Measurements from ENCODE around the gene RHOH. TPM values are rescaled to one million over a fixed set of nuclear protein-coding genes. Genes with fewer than 3 reads are reported as not detected.
"Not testable (repeated sequence)": the region's sequence is repeated elsewhere in the genome, so short reads cannot be mapped to it uniquely, and the experiment has no call there.

Gene RHOH
- total RNA-seq, 2 experiments from 2014 or later, result 38.2 to 83.2 TPM

DNA sequence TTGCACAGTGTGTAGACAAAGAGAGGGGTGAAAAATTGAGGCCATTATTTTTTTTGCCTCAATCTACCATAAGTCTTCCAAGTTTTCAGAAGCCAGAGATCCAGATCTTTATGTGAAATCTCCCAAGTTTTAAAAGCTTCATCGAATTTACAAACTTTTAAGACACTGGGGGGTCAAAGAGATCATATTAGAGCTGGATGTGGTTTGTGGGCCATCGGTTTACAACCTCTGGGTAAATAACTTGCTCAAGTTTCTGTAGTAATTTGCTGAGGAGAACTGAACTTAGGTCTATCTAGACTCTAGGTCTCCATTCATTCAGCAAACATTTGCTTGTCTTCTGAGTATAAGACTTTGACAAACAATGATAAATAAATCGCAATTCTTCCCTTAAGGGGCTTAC, 84.3 kb downstream of the RHOH start:
- Histone ChIP-seq H3K9me3 (ENCODE audit: low read length) (peaks cover 3% of the 10 kb centered on the region; the same call in 1 of the 2 replicates), H3K27ac (ENCODE audit: low read depth, low read length, poor library complexity, severe bottlenecking) (no peak overlapping the region), H3K4me3 (ENCODE audit: low read depth, low read length, poor library complexity, severe bottlenecking) (no peak overlapping the region), H3K4me1 (ENCODE audit: insufficient read depth, low read length, poor library complexity, severe bottlenecking) (peaks cover 14% of the 10 kb centered on the region), H3K4me2 (ENCODE audit: low read length) (no peak overlapping the region), H3K36me3 (ENCODE audit: insufficient read depth, low read length) (no peaks in the 10 kb centered on the region), H3K79me2 (ENCODE audit: insufficient read depth, low read depth, low read length) (no peaks in the 10 kb centered on the region), H4K20me1 (ENCODE audit: insufficient read depth, low read length) (no peaks in the 10 kb centered on the region), H2AFZ (ENCODE audit: low read length) (no peak overlapping the region), H3K9me2 (ENCODE audit: insufficient read depth, low read length) (no peaks in the 10 kb centered on the region)
- POLR2A ChIA-PET, result no interaction called here
- intact Hi-C loops (cut with micrococcal nuclease; ENCODE audit: unreplicated experiment), result no loop called here
- BruUV-seq (replicated peaks), result no TSS peak
- DNase-seq (ENCODE audit: low spot score), result no peak
- no peak for TF ChIP-seq EZH2phosphoT487 (IDR thresholded peaks at IDR 0.05; ENCODE audit: borderline replicate concordance, low read depth, low read length)
- TF ChIP-seq, protein P1, sequence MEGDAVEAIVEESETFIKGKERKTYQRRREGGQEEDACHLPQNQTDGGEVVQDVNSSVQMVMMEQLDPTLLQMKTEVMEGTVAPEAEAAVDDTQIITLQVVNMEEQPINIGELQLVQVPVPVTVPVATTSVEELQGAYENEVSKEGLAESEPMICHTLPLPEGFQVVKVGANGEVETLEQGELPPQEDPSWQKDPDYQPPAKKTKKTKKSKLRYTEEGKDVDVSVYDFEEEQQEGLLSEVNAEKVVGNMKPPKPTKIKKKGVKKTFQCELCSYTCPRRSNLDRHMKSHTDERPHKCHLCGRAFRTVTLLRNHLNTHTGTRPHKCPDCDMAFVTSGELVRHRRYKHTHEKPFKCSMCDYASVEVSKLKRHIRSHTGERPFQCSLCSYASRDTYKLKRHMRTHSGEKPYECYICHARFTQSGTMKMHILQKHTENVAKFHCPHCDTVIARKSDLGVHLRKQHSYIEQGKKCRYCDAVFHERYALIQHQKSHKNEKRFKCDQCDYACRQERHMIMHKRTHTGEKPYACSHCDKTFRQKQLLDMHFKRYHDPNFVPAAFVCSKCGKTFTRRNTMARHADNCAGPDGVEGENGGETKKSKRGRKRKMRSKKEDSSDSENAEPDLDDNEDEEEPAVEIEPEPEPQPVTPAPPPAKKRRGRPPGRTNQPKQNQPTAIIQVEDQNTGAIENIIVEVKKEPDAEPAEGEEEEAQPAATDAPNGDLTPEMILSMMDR (conservative IDR thresholded peaks at IDR 0.05; ENCODE audit: low read length), result no peak
- CTCF ChIA-PET (ENCODE audit: unreplicated experiment), result no interaction called here

- intact Hi-C loops (cut with micrococcal nuclease; ENCODE audit: unreplicated experiment), result no loop called here
- no TSS peak for BruUV-seq (replicated peaks)
Measured at GRCh38 chr4:40281913-40282312, 85.1 kb downstream of the RHOH start.

GRCh38 chr4:40282857-40283256, 86.0 kb downstream of the RHOH start:
- H3K9me3 ChIP-seq (ENCODE audit: low read length); intact Hi-C loops (cut with micrococcal nuclease; ENCODE audit: unreplicated experiment); DNase-seq (ENCODE audit: low spot score); BruUV-seq (replicated peaks); H3K4me2 ChIP-seq (ENCODE audit: low read length); H3K9me2 ChIP-seq (ENCODE audit: insufficient read depth, low read length); CTCF ChIA-PET (ENCODE audit: unreplicated experiment); H4K20me1 ChIP-seq (ENCODE audit: insufficient read depth, low read length); H3K4me3 ChIP-seq (ENCODE audit: low read depth, low read length, poor library complexity, severe bottlenecking); H3K79me2 ChIP-seq (ENCODE audit: insufficient read depth, low read depth, low read length); H3K36me3 ChIP-seq (ENCODE audit: insufficient read depth, low read length); H2AFZ ChIP-seq (ENCODE audit: low read length); H3K27ac ChIP-seq (ENCODE audit: low read depth, low read length, poor library complexity, severe bottlenecking): not testable (repeated sequence)
- H3K4me1 ChIP-seq (ENCODE audit: insufficient read depth, low read length, poor library complexity, severe bottlenecking), result peaks cover 14% of the 10 kb centered on the region
- POLR2A ChIA-PET, result interaction anchor here (0.7 to 1.0 kb wide), 5 partner anchors 9 to 600 kb away, joined by 3 to 6 read pairs (median 5); no protein-coding TSS in a partner anchor

More at GRCh38 chr4:40281913-40282312, 85.1 kb downstream of the RHOH start:
- POLR2A ChIA-PET, result interaction anchor here (1.0 kb wide), 1 partner anchor 10 kb away, joined by 5 read pairs; no protein-coding TSS in a partner anchor
- no peak for TF ChIP-seq EZH2phosphoT487 (IDR thresholded peaks at IDR 0.05; ENCODE audit: borderline replicate concordance, low read depth, low read length)
- TF ChIP-seq, protein P1 (conservative IDR thresholded peaks at IDR 0.05; ENCODE audit: low read length), result no peak
- no peaks in the 10 kb centered on the region for H4K20me1 ChIP-seq (ENCODE audit: insufficient read depth, low read length)
- no peak overlapping the region for H3K27ac ChIP-seq (ENCODE audit: low read depth, low read length, poor library complexity, severe bottlenecking)
- H3K9me3 ChIP-seq (ENCODE audit: low read length), result peaks cover 3% of the 10 kb centered on the region; the same call in 1 of the 2 replicates
- CTCF ChIA-PET (ENCODE audit: unreplicated experiment), result no interaction called here
- no peak overlapping the region for H3K4me2 ChIP-seq (ENCODE audit: low read length)
- H2AFZ ChIP-seq (ENCODE audit: low read length), result no peak overlapping the region
- H3K4me1 ChIP-seq (ENCODE audit: insufficient read depth, low read length, poor library complexity, severe bottlenecking), result peaks cover 14% of the 10 kb centered on the region
- H3K4me3 ChIP-seq (ENCODE audit: low read depth, low read length, poor library complexity, severe bottlenecking), result no peak overlapping the region
- no peaks in the 10 kb centered on the region for H3K36me3 ChIP-seq (ENCODE audit: insufficient read depth, low read length)
- no peaks in the 10 kb centered on the region for H3K79me2 ChIP-seq (ENCODE audit: insufficient read depth, low read depth, low read length)
- DNase-seq (ENCODE audit: low spot score), result no peak
- H3K9me2 ChIP-seq (ENCODE audit: insufficient read depth, low read length), result no peaks in the 10 kb centered on the region

All from OCI-LY7 (cell line).